Measurements from ENCODE around the gene STRADA. TPM values are rescaled to one million over a fixed set of nuclear protein-coding genes. Genes with fewer than 3 reads are reported as not detected.

STRADA gene
- total and polyA plus RNA-seq, 10 of the 15 experiments (the other 5 are each of a cell fraction or from before 2014, with no cell fraction given) = 13.3 to 54.1 (median 44.0) TPM

DNA sequence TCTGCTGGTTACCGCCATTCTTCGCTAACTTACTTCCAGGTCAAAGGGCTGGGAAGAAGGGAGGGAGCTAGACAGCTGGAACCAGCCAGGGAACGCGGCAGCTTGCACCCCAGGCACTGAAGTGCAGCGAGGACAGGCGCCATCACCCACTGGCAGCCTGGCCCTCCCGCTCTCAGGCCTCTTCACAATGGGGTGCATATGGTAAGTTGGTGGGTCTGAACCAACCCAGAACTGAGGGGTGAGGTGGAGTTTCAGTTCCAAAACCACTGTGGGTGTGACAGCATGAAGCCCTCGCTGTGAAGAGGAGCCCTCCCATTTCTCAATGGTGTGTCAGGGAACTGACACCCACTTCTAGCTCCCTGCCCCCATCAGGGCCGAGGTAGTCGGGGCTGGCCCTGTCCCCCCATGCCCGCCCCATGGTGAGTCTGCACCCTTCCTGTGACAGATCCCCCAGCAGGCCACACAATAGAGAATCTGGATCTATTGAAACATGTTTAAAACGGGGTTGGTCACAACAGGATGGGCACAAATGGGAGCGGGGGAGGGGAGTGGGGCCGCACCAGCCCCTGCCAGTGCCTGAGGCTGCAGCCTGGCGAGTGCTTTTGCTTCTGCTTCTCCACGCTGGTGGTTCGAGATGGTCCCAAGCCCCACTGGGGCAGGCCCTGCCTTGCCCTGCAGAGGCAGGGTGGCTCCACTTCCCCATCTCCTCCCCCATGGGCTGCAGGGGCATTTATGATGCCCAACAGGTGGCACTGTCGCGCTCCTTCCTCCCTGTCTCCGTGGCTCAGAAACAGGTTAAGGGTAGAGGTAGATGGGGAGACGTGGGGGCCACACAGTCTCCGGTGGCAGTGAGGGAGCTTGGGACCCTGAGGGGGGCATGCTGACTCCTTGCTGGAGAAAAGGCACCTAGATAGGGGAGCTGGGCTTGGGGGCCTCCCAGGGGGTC, 44.0 kb downstream of the STRADA start (continued):
- TF ChIP-seq, protein P1, sequence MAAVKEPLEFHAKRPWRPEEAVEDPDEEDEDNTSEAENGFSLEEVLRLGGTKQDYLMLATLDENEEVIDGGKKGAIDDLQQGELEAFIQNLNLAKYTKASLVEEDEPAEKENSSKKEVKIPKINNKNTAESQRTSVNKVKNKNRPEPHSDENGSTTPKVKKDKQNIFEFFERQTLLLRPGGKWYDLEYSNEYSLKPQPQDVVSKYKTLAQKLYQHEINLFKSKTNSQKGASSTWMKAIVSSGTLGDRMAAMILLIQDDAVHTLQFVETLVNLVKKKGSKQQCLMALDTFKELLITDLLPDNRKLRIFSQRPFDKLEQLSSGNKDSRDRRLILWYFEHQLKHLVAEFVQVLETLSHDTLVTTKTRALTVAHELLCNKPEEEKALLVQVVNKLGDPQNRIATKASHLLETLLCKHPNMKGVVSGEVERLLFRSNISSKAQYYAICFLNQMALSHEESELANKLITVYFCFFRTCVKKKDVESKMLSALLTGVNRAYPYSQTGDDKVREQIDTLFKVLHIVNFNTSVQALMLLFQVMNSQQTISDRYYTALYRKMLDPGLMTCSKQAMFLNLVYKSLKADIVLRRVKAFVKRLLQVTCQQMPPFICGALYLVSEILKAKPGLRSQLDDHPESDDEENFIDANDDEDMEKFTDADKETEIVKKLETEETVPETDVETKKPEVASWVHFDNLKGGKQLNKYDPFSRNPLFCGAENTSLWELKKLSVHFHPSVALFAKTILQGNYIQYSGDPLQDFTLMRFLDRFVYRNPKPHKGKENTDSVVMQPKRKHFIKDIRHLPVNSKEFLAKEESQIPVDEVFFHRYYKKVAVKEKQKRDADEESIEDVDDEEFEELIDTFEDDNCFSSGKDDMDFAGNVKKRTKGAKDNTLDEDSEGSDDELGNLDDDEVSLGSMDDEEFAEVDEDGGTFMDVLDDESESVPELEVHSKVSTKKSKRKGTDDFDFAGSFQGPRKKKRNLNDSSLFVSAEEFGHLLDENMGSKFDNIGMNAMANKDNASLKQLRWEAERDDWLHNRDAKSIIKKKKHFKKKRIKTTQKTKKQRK (IDR thresholded peaks at IDR 0.05; ENCODE audit: low read depth, low read length) = no peak
- TF ChIP-seq CBX5 (IDR thresholded peaks at IDR 0.05; ENCODE audit: low read depth) = no peak
- TF ChIP-seq, protein P2, sequence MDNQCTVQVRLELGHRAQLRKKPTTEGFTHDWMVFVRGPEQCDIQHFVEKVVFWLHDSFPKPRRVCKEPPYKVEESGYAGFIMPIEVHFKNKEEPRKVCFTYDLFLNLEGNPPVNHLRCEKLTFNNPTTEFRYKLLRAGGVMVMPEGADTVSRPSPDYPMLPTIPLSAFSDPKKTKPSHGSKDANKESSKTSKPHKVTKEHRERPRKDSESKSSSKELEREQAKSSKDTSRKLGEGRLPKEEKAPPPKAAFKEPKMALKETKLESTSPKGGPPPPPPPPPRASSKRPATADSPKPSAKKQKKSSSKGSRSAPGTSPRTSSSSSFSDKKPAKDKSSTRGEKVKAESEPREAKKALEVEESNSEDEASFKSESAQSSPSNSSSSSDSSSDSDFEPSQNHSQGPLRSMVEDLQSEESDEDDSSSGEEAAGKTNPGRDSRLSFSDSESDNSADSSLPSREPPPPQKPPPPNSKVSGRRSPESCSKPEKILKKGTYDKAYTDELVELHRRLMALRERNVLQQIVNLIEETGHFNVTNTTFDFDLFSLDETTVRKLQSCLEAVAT (IDR thresholded peaks at IDR 0.05) = 0 out of 2 replicates have a peak, but pooled peaks have one; percentile 45
- peak; percentile 4; the same call in 1 of the 2 replicates for TF ChIP-seq EED (IDR thresholded peaks at IDR 0.05; ENCODE audit: low read depth)
- no peak for TF ChIP-seq RFX5 (IDR thresholded peaks at IDR 0.05; ENCODE audit: low read depth, low read length)
- TF ChIP-seq ZSCAN29 (IDR thresholded peaks at IDR 0.05) = no peak
- no peak for TF ChIP-seq RAD51 (IDR thresholded peaks at IDR 0.05)
- TF ChIP-seq CUX1 (IDR thresholded peaks at IDR 0.05; ENCODE audit: insufficient replicate concordance, low read depth, low read length) = no peak
- no peak for TF ChIP-seq MYB (IDR thresholded peaks at IDR 0.05; ENCODE audit: borderline replicate concordance, low read depth, low read length)
- peak; percentile 44 for TF ChIP-seq RAD21 (IDR thresholded peaks at IDR 0.05; ENCODE audit: insufficient read depth, low read depth, low read length)
- TF ChIP-seq TAF1 (IDR thresholded peaks at IDR 0.05; ENCODE audit: borderline replicate concordance, low read depth, low read length) = 0 out of 2 replicates have a peak, but pooled peaks have one; percentile 36
- TF ChIP-seq SMAD1 (IDR thresholded peaks at IDR 0.05; ENCODE audit: low read depth, partially characterized antibody) = no peak
- TF ChIP-seq, protein P3, sequence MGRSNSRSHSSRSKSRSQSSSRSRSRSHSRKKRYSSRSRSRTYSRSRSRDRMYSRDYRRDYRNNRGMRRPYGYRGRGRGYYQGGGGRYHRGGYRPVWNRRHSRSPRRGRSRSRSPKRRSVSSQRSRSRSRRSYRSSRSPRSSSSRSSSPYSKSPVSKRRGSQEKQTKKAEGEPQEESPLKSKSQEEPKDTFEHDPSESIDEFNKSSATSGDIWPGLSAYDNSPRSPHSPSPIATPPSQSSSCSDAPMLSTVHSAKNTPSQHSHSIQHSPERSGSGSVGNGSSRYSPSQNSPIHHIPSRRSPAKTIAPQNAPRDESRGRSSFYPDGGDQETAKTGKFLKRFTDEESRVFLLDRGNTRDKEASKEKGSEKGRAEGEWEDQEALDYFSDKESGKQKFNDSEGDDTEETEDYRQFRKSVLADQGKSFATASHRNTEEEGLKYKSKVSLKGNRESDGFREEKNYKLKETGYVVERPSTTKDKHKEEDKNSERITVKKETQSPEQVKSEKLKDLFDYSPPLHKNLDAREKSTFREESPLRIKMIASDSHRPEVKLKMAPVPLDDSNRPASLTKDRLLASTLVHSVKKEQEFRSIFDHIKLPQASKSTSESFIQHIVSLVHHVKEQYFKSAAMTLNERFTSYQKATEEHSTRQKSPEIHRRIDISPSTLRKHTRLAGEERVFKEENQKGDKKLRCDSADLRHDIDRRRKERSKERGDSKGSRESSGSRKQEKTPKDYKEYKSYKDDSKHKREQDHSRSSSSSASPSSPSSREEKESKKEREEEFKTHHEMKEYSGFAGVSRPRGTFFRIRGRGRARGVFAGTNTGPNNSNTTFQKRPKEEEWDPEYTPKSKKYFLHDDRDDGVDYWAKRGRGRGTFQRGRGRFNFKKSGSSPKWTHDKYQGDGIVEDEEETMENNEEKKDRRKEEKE (IDR thresholded peaks at IDR 0.05) = no peak
- peak; percentile 88 for TF ChIP-seq POLR2AphosphoS5 (IDR thresholded peaks at IDR 0.05; ENCODE audit: low read length)
- TF ChIP-seq FOXK2 (IDR thresholded peaks at IDR 0.05) = no peak
- no peak for TF ChIP-seq NRF1 (conservative IDR thresholded peaks at IDR 0.05; ENCODE audit: low read depth, low read length)
